WTC11 (cell line): ENCODE measurements around the gene CLIC5. TPM values are rescaled to one million over a fixed set of nuclear protein-coding genes. Genes with fewer than 3 reads are reported as not detected.

ENCODE experiments used
- ATAC-seq: fragments of 200-7000 bp; cut with Tn5 transposase; 2 replicates; pipeline ENCODE4 v1.10.0; 2021; ENCODE audit warnings: mild to moderate bottlenecking, moderate library complexity
- CTCF ChIA-PET: fragments of 300-600 bp; sonication (Branson Sonifier 250); formaldehyde crosslinking; loops from one replicate; lab custom pipeline; 2021; ENCODE audit warnings: antibody characterized with exemption; lab: Charles Lee
- POLR2A ChIA-PET: fragments of 350-600 bp; sonication (Branson Sonifier 250); formaldehyde crosslinking; loops from one replicate; lab custom pipeline; 2021; ENCODE audit warnings: antibody characterized with exemption; lab: Charles Lee
- DNase-seq: peaks from one replicate; pipeline ENCODE4 v3.0.0; 2021; ENCODE audit warnings: low spot score
- H3K27ac Mint-ChIP-seq: 2 replicates; pipeline ENCODE4 v1.8.0; 2021; ENCODE audit warnings: mixed read lengths
- H3K27me3 Mint-ChIP-seq: 2 replicates; pipeline ENCODE4 v1.8.0; 2021; ENCODE audit warnings: low read depth, mild to moderate bottlenecking, moderate library complexity, mixed read lengths
- H3K36me3 Mint-ChIP-seq: 2 replicates; pipeline ENCODE4 v1.8.0; 2021; ENCODE audit warnings: mixed read lengths
- H3K4me1 Mint-ChIP-seq: 2 replicates; pipeline ENCODE4 v1.8.0; 2022; ENCODE audit warnings: mixed read lengths
- H3K4me3 Mint-ChIP-seq: 2 replicates; pipeline ENCODE4 v1.8.0; 2021; ENCODE audit warnings: mild to moderate bottlenecking, moderate library complexity, mixed read lengths
- H3K9me3 Mint-ChIP-seq: 2 replicates; pipeline ENCODE4 v1.8.0; 2021; ENCODE audit warnings: mixed read lengths
- AR ChIP-seq: fragments of 250-450 bp; sonication (Bioruptor Pico); IDR thresholded peaks from 2 replicates; pipeline ENCODE4 v1.9.0; 2021; ENCODE audit warnings: mild to moderate bottlenecking
- ATF1 ChIP-seq: sonication (generic); formaldehyde crosslinking; IDR thresholded peaks from 2 replicates; pipeline ENCODE4 v1.8.1; 2023; ENCODE audit warnings: mild to moderate bottlenecking, moderate library complexity, missing genetic modification reagents
- ATF6 ChIP-seq: sonication (generic); formaldehyde crosslinking; IDR thresholded peaks from 2 replicates; pipeline ENCODE4 v1.8.1; 2023; ENCODE audit warnings: mild to moderate bottlenecking, missing genetic modification reagents
- CBFB ChIP-seq: sonication (generic); formaldehyde crosslinking; IDR thresholded peaks from 2 replicates; pipeline ENCODE4 v1.8.1; 2022; ENCODE audit warnings: mild to moderate bottlenecking, low read depth, missing genetic modification reagents
- E2F4 ChIP-seq: sonication (generic); formaldehyde crosslinking; IDR thresholded peaks from 2 replicates; pipeline ENCODE4 v1.8.1; 2022; ENCODE audit warnings: low read depth, mild to moderate bottlenecking, moderate library complexity, missing genetic modification reagents, borderline replicate concordance
- FOXJ3 ChIP-seq: sonication (generic); formaldehyde crosslinking; IDR thresholded peaks from 2 replicates; pipeline ENCODE4 v1.9.0; 2021; ENCODE audit warnings: missing genetic modification reagents, mild to moderate bottlenecking, borderline replicate concordance
- GTF2I ChIP-seq: fragments of 250-450 bp; sonication (Bioruptor Pico); conservative IDR thresholded peaks from 2 replicates; pipeline ENCODE4 v1.4.0; 2021; ENCODE audit warnings: mild to moderate bottlenecking
- HMGXB4 ChIP-seq: sonication (generic); formaldehyde crosslinking; IDR thresholded peaks from 2 replicates; pipeline ENCODE4 v1.8.1; 2023; ENCODE audit warnings: mild to moderate bottlenecking, moderate library complexity, missing genetic modification reagents
- IRF1 ChIP-seq: sonication (generic); formaldehyde crosslinking; IDR thresholded peaks from 2 replicates; pipeline ENCODE4 v1.8.0; 2023; ENCODE audit warnings: missing genetic modification reagents
- IRF2 ChIP-seq: sonication (generic); formaldehyde crosslinking; IDR thresholded peaks from 2 replicates; pipeline ENCODE4 v1.8.0; 2022; ENCODE audit warnings: low read depth, missing genetic modification reagents, borderline replicate concordance
- JAZF1 ChIP-seq: fragments of 250-450 bp; sonication (Bioruptor Pico); IDR thresholded peaks from 2 replicates; pipeline ENCODE4 v1.9.0; 2021; ENCODE audit warnings: moderate library complexity, mild to moderate bottlenecking, inconsistent platforms
- KAT7 ChIP-seq: sonication (generic); formaldehyde crosslinking; IDR thresholded peaks from 2 replicates; pipeline ENCODE4 v1.8.1; 2023; ENCODE audit warnings: missing genetic modification reagents, mild to moderate bottlenecking, borderline replicate concordance
- MXD4 ChIP-seq: fragments of 250-450 bp; sonication (Bioruptor Pico); IDR thresholded peaks from 2 replicates; pipeline ENCODE4 v1.8.0; 2021; ENCODE audit warnings: mild to moderate bottlenecking, moderate library complexity, borderline replicate concordance
- NFYB ChIP-seq: sonication (generic); formaldehyde crosslinking; conservative IDR thresholded peaks from 2 replicates; pipeline ENCODE4 v1.8.0; 2022; ENCODE audit warnings: low read depth, missing genetic modification reagents
- NR1H2 ChIP-seq: sonication (generic); formaldehyde crosslinking; IDR thresholded peaks from 2 replicates; pipeline ENCODE4 v1.9.0; 2021; ENCODE audit warnings: mild to moderate bottlenecking, moderate library complexity, missing genetic modification reagents
- RELA ChIP-seq: sonication (generic); formaldehyde crosslinking; IDR thresholded peaks from 2 replicates; pipeline ENCODE4 v1.8.1; 2022; ENCODE audit warnings: missing genetic modification reagents, mild to moderate bottlenecking, borderline replicate concordance
- STAT6 ChIP-seq: sonication (generic); formaldehyde crosslinking; conservative IDR thresholded peaks from 2 replicates; pipeline ENCODE4 v1.8.1; 2023; ENCODE audit warnings: mild to moderate bottlenecking, low read depth, missing genetic modification reagents, moderate library complexity
- TEAD4 ChIP-seq: sonication (generic); formaldehyde crosslinking; IDR thresholded peaks from 2 replicates; pipeline ENCODE4 v1.8.0; 2022; ENCODE audit warnings: mild to moderate bottlenecking, missing genetic modification reagents
- USF2 ChIP-seq: sonication (generic); formaldehyde crosslinking; IDR thresholded peaks from 2 replicates; pipeline ENCODE4 v1.8.1; 2023; ENCODE audit warnings: mild to moderate bottlenecking, missing genetic modification reagents, moderate library complexity
- ZNF138 ChIP-seq: sonication (generic); formaldehyde crosslinking; conservative IDR thresholded peaks from 2 replicates; pipeline ENCODE4 v1.8.1; 2022; ENCODE audit warnings: mild to moderate bottlenecking, moderate library complexity, missing genetic modification reagents
- ZNF232 ChIP-seq: sonication (generic); formaldehyde crosslinking; IDR thresholded peaks from 2 replicates; pipeline ENCODE4 v1.8.0; 2022; ENCODE audit warnings: mild to moderate bottlenecking, missing genetic modification reagents
- ZNF317 ChIP-seq: sonication (generic); formaldehyde crosslinking; IDR thresholded peaks from 2 replicates; pipeline ENCODE4 v1.8.1; 2023; ENCODE audit warnings: low read depth, mild to moderate bottlenecking, moderate library complexity, missing genetic modification reagents, borderline replicate concordance
- ZNF671 ChIP-seq: fragments of 250-450 bp; sonication (Bioruptor Pico); IDR thresholded peaks from 2 replicates; pipeline ENCODE4 v1.8.0; 2021; ENCODE audit warnings: mild to moderate bottlenecking
- total RNA-seq: library from RNA; stranded (reverse); gene quantifications from 3 replicates; pipeline ENCODE4 v1.2.3, GENCODE V29; 2021

Gene CLIC5
- total RNA-seq, 1 experiment from 2014 or later, result 0.22 TPM

GRCh38 chr6:45864651-45865050 is 151.0 kb downstream of the CLIC5 start (continued):
- TF ChIP-seq STAT6 (CRISPR knock-in tag) (no peak), NR1H2 (CRISPR knock-in tag) (no peak), IRF1 (CRISPR knock-in tag) (no peak), IRF2 (CRISPR knock-in tag) (no peak), JAZF1 (CRISPR knock-in tag) (no peak), NFYB (CRISPR knock-in tag) (no peak), E2F4 (CRISPR knock-in tag) (no peak), ZNF317 (no peak)
- TF ChIP-seq, all 79 proteins: peak for 0

GRCh38 chr6:45858691-45859090 is 157.0 kb downstream of the CLIC5 start:
- H3K27ac Mint-ChIP-seq, result no peak overlapping the region
- ATAC-seq (no peak), DNase-seq (no peak)
- CTCF ChIA-PET, result no interaction called here
- H3K4me1 Mint-ChIP-seq, result peaks cover 9% of the 10 kb centered on the region
- POLR2A ChIA-PET, result no interaction called here
- H3K4me3 Mint-ChIP-seq, result no peak overlapping the region
- peaks cover 9% of the 10 kb centered on the region for H3K27me3 Mint-ChIP-seq
- no peaks in the 10 kb centered on the region for H3K9me3 Mint-ChIP-seq
- TF ChIP-seq MXD4 (CRISPR knock-in tag) (no peak), TEAD4 (CRISPR knock-in tag) (no peak), NFYB (CRISPR knock-in tag) (no peak), GTF2I (CRISPR knock-in tag) (no peak), CBFB (CRISPR knock-in tag) (no peak), RELA (no peak), ZNF138 (CRISPR knock-in tag) (no peak), ZNF671 (CRISPR knock-in tag) (no peak)
- H3K36me3 Mint-ChIP-seq, result no peaks in the 10 kb centered on the region

- Mint-ChIP-seq H3K27ac (no peak overlapping the region), H3K4me1 (peaks cover 10% of the 10 kb centered on the region), H3K4me3 (no peak overlapping the region), H3K9me3 (no peaks in the 10 kb centered on the region), H3K27me3 (peaks cover 12% of the 10 kb centered on the region), H3K36me3 (no peaks in the 10 kb centered on the region)
- POLR2A ChIA-PET, result no interaction called here
- CTCF ChIA-PET, result interaction anchor here (0.6 kb wide), 1 partner anchor 73 kb away, joined by 3 read pairs; no protein-coding TSS in a partner anchor
- no peak for ATAC-seq
- DNase-seq, result no peak
- TF ChIP-seq USF2 (CRISPR knock-in tag), result no peak
- no peak for TF ChIP-seq ATF1 (CRISPR knock-in tag)
- TF ChIP-seq HMGXB4 (CRISPR knock-in tag), result no peak
- TF ChIP-seq KAT7, result no peak
- no peak for TF ChIP-seq ZNF232 (CRISPR knock-in tag)
- no peak for TF ChIP-seq AR (CRISPR knock-in tag)
- TF ChIP-seq FOXJ3 (CRISPR knock-in tag), result no peak
- TF ChIP-seq ATF6 (CRISPR knock-in tag), result no peak
- TF ChIP-seq RELA, result no peak
Measured at GRCh38 chr6:45857827-45858226, 157.8 kb downstream of the CLIC5 start.
